ENCODE data around the gene DGKI.

The DGKI gene

GRCh38 chr7:137603043-137603442 lies 243.7 kb downstream of the DGKI start:
- no peak for DNase-seq (ENCODE audit: low read depth)
- TF ChIP-seq CTCF (IDR thresholded peaks at IDR 0.05; ENCODE audit: control insufficient read depth, extremely low read depth, insufficient read depth), result no peak
- H3K4me3 ChIP-seq (ENCODE audit: low read depth, low read length), result no peak overlapping the region

- no peak for DNase-seq (ENCODE audit: low read depth)
- no peak for TF ChIP-seq CTCF (IDR thresholded peaks at IDR 0.05; ENCODE audit: control insufficient read depth, extremely low read depth, insufficient read depth)
- H3K4me3 ChIP-seq (ENCODE audit: low read depth, low read length), result no peak overlapping the region
Observed at GRCh38 chr7:137601642-137602041, 245.1 kb downstream of the DGKI start.

GRCh38 chr7:137597856-137598255 lies 248.9 kb downstream of the DGKI start:
- TF ChIP-seq CTCF (IDR thresholded peaks at IDR 0.05; ENCODE audit: control insufficient read depth, extremely low read depth, insufficient read depth), result no peak
- no peak overlapping the region for H3K4me3 ChIP-seq (ENCODE audit: low read depth, low read length)
- DNase-seq (ENCODE audit: low read depth), result no peak

- no peak for TF ChIP-seq CTCF (IDR thresholded peaks at IDR 0.05; ENCODE audit: control insufficient read depth, extremely low read depth, insufficient read depth)
- no peak for DNase-seq (ENCODE audit: low read depth)
- H3K4me3 ChIP-seq (ENCODE audit: low read depth, low read length), result no peak overlapping the region
Observed at GRCh38 chr7:137593115-137593711, 253.6 kb downstream of the DGKI start.

- peak; percentile 98 for TF ChIP-seq CTCF (IDR thresholded peaks at IDR 0.05; ENCODE audit: control insufficient read depth, extremely low read depth, insufficient read depth)
- DNase-seq (ENCODE audit: low read depth), result peak; percentile 60
- no peak overlapping the region for H3K4me3 ChIP-seq (ENCODE audit: low read depth, low read length)
Observed at GRCh38 chr7:137592232-137592896, 254.4 kb downstream of the DGKI start.

GRCh38 chr7:137591421-137591837 lies 255.3 kb downstream of the DGKI start:
- no peak for TF ChIP-seq CTCF (IDR thresholded peaks at IDR 0.05; ENCODE audit: control insufficient read depth, extremely low read depth, insufficient read depth)
- no peak overlapping the region for H3K4me3 ChIP-seq (ENCODE audit: low read depth, low read length)
- DNase-seq (ENCODE audit: low read depth), result peak; percentile 10
